GM12878 (cell line): ENCODE measurements around the gene A3GALT2. TPM values are rescaled to one million over a fixed set of nuclear protein-coding genes. Genes with fewer than 3 reads are reported as not detected.

ENCODE experiments used
- ATAC-seq: fragments of 200-7000 bp; cut with Tn5 transposase; 3 replicates; pipeline ENCODE4 v1.9.1; 2020; ENCODE audit warnings: mild to moderate bottlenecking, moderate library complexity
- BruUV-seq: library from RNA; stranded (reverse); fragments of 400-500 nt; replicated peaks from 2 replicates; lab custom pipeline; 2021; lab: Mats Ljungman, UMichigan
- CTCF ChIA-PET: fragments of 300-600 bp; sonication (Branson Sonifier 250); formaldehyde crosslinking; extraction: SDS; loops from one replicate; lab custom pipeline; 2021; ENCODE audit warnings: inconsistent platforms; lab: Yijun Ruan, JAX
- POLR2A ChIA-PET: fragments of 350-600 bp; formaldehyde crosslinking; extraction: SDS; loops from one replicate; lab custom pipeline; 2021; ENCODE audit warnings: inconsistent platforms; lab: Charles Lee
- RAD21 ChIA-PET: fragments of 300-600 bp; sonication (Branson Sonifier 250); formaldehyde crosslinking; loops from one replicate; lab custom pipeline; 2023; ENCODE audit warnings: antibody characterized with exemption; ENCODE audit not compliant: unreplicated experiment; lab: Charles Lee
- SMC1A ChIA-PET: fragments of 300-600 bp; sonication (Branson Sonifier 250); formaldehyde crosslinking; loops from one replicate; lab custom pipeline; 2023; ENCODE audit not compliant: unreplicated experiment, uncharacterized antibody; lab: Charles Lee
- DNase-seq: peaks from one replicate; pipeline ENCODE4 v3.0.0-alpha.2; 2011; ENCODE audit warnings: low read depth, low spot score
- FAIRE-seq: peaks from 3 replicates; lab custom pipeline; 2011; peaks lifted over from hg19 to GRCh38; lab: Jason Lieb, UNC
- H2AFZ ChIP-seq: 2 replicates; pipeline ENCODE4 v1.6.0; 2011; ENCODE audit warnings: low read depth, low read length, control low read depth; ENCODE audit not compliant: control insufficient read depth
- H3K27ac ChIP-seq: 2 replicates; pipeline ENCODE4 v1.5.1; 2011; ENCODE audit warnings: control low read depth; ENCODE audit not compliant: control insufficient read depth, insufficient read depth
- H3K27me3 ChIP-seq, 2 experiments: replicated peaks in 1 of 2; 2 replicates each; pipeline versions ENCODE4 v1.6.0 to v1.6.1; 2011; ENCODE audit warnings: low read length in 1 of 2; ENCODE audit not compliant: control insufficient read depth in 2 of 2, insufficient read depth in 2 of 2
- H3K36me3 ChIP-seq, 2 experiments: 2 replicates each; pipeline ENCODE4 v1.5.1; 2011; ENCODE audit warnings: low read length in 1 of 2; ENCODE audit not compliant: control insufficient read depth in 2 of 2, insufficient read depth in 2 of 2
- H3K4me1 ChIP-seq: 2 replicates; pipeline ENCODE4 v1.6.1; 2011; ENCODE audit warnings: mild to moderate bottlenecking, low read length, moderate library complexity, mixed read lengths; ENCODE audit not compliant: control insufficient read depth, insufficient read depth
- H3K4me2 ChIP-seq: 2 replicates; pipeline ENCODE4 v1.6.0; 2011; ENCODE audit warnings: control low read depth; ENCODE audit not compliant: control insufficient read depth, insufficient read depth
- H3K4me3 ChIP-seq: fragments of 200-600 bp; sonication (generic); 2 replicates; pipeline ENCODE4 v1.5.1; 2016
- H3K79me2 ChIP-seq: 2 replicates; pipeline ENCODE4 v1.6.0; 2011; ENCODE audit warnings: low read length; ENCODE audit not compliant: control insufficient read depth, insufficient read depth
- H3K9ac ChIP-seq: 2 replicates; pipeline ENCODE4 v1.8.0; 2011; ENCODE audit warnings: low read length, control low read depth, mixed read lengths; ENCODE audit not compliant: control insufficient read depth, insufficient read depth
- H3K9me3 ChIP-seq: replicated peaks from 3 replicates; pipeline ENCODE4 v1.5.1; 2011; ENCODE audit warnings: mild to moderate bottlenecking, low read length; ENCODE audit not compliant: control insufficient read depth, insufficient read depth
- H4K20me1 ChIP-seq: 2 replicates; pipeline ENCODE4 v1.6.0; 2011; ENCODE audit not compliant: control insufficient read depth, insufficient read depth
- CBFB ChIP-seq: IDR thresholded peaks from 2 replicates; pipeline ENCODE4 v1.6.1; 2016; ENCODE audit warnings: antibody characterized with exemption, low read depth
- FOXM1 ChIP-seq: IDR thresholded peaks from 2 replicates; pipeline ENCODE4 v1.6.1; 2012; ENCODE audit warnings: low read depth, mild to moderate bottlenecking, inconsistent platforms, low read length, moderate library complexity
- USF2 ChIP-seq: IDR thresholded peaks from 2 replicates; pipeline ENCODE4 v1.6.1; 2011; ENCODE audit warnings: low read depth, low read length, improper control_type of control experiment, borderline replicate concordance
- ZZZ3 ChIP-seq: IDR thresholded peaks from 2 replicates; pipeline ENCODE4 v1.6.1; 2011; ENCODE audit warnings: low read depth; ENCODE audit not compliant: control insufficient read depth, insufficient read length
- WGBS: methylation state at CpG from one replicate; pipeline ENCODE4 v1.1.6; 2016; ENCODE audit warnings: low lambda C conversion rate; ENCODE audit not compliant: insufficient replicate concordance, insufficient coverage; ENCODE audit errors: missing lambda C conversion rate; 5-methylcytosine and 5-hydroxymethylcytosine counted together
- in situ Hi-C: fragments of 300-500 bp; cut with MboI; formaldehyde crosslinking; loops from 9 replicates; pipeline ENCODE4 v1.14.3; 2018; ENCODE audit warnings: mixed read lengths
- intact Hi-C: fragments of 100-400 bp; cut with micrococcal nuclease; formaldehyde crosslinking; loops from one replicate; pipeline ENCODE4 v1.14.2; 2022; ENCODE audit not compliant: unreplicated experiment
- polyA plus RNA-seq, 11 experiments: library from polyadenylated mRNA; depleted of rRNA in 4 of 11; unstranded in 6 of 11; stranded (reverse) in 5 of 11; fragments of >200 nt; fragmentation: Nextera tagmentation in 4 of 11; fragmentation: Illumina TruSeq in 1 of 11; extraction: Ambion mirVana in 4 of 11; extraction: Trizol in 1 of 11; gene quantifications; 1 replicate in 1 of 11; 2 replicates in 10 of 11; pipeline versions ENCODE4 v1.2.1 to v1.2.3, GENCODE V29; 2011 to 2016; ENCODE audit warnings: inconsistent platforms in 2 of 11, missing spikeins in 2 of 11, low read depth in 1 of 11
- total RNA-seq, 4 experiments: library from RNA; depleted of rRNA in 3 of 4; stranded (reverse); fragments of >200 nt in 3 of 4; fragmentation: Illumina TruSeq in 1 of 4; extraction: Trizol in 1 of 4; gene quantifications; 2 replicates each; pipeline versions ENCODE4 v1.2.1 to v1.2.3, GENCODE V29; 2013 to 2021
- TF ChIP-seq, protein P1 (sequence below): fragments of 450-650 bp; IDR thresholded peaks from 2 replicates; pipeline ENCODE4 v1.6.1; 2016; ENCODE audit warnings: mild to moderate bottlenecking
- TF ChIP-seq, protein P2 (sequence below): IDR thresholded peaks from 2 replicates; pipeline ENCODE4 v1.6.1; 2012; ENCODE audit warnings: low read depth, low read length, improper control_type of control experiment

A3GALT2 gene
- total and polyA plus RNA-seq, 10 of the 15 experiments (the other 5 are each of a cell fraction or from before 2014, with no cell fraction given), result not detected

GRCh38 chr1:33364565-33364918 is 43.6 kb upstream of the A3GALT2 start:
- Histone ChIP-seq H3K4me1 (no peaks in the 10 kb centered on the region), H3K4me3 (no peak overlapping the region), H3K4me2 (no peak overlapping the region), H4K20me1 (no peaks in the 10 kb centered on the region), H3K27me3 (peaks cover 0 to 6% of the 10 kb centered on the region in 2 experiments; a peak in 1 of 4 replicates), H3K36me3 (no peaks in the 10 kb centered on the region), H3K79me2 (no peaks in the 10 kb centered on the region), H3K27ac (no peak overlapping the region), H2AFZ (no peak overlapping the region), H3K9me3 (no peaks in the 10 kb centered on the region), H3K9ac (no peak overlapping the region)
- in situ Hi-C loops (no loop called here), intact Hi-C loops (no loop called here)
- ATAC-seq (no peak), DNase-seq (no peak), FAIRE-seq (no peak)
- 61% methylated on average over 2 of the region's 2 CpGs for WGBS
- BruUV-seq, result no TSS peak
- RAD21 ChIA-PET, result interaction anchor here (3.3 to 3.4 kb wide), 2 partner anchors 69 to 107 kb away, joined by 15 to 21 read pairs; partner anchors contain the start of gene ZSCAN20
- CTCF ChIA-PET, result interaction anchor here (0.6 to 4.3 kb wide), 6 partner anchors 10 to 251 kb away, joined by 3 to 47 read pairs (median 4); no protein-coding TSS in a partner anchor
- SMC1A ChIA-PET, result interaction anchor here (0.9 to 8.5 kb wide), 3 partner anchors 68 to 107 kb away, joined by 3 to 71 read pairs (median 17); partner anchors contain the start of gene ZSCAN20
- TF ChIP-seq FOXM1 (no peak), CBFB (no peak), ZZZ3 (no peak), USF2 (no peak)
- TF ChIP-seq, protein P1, sequence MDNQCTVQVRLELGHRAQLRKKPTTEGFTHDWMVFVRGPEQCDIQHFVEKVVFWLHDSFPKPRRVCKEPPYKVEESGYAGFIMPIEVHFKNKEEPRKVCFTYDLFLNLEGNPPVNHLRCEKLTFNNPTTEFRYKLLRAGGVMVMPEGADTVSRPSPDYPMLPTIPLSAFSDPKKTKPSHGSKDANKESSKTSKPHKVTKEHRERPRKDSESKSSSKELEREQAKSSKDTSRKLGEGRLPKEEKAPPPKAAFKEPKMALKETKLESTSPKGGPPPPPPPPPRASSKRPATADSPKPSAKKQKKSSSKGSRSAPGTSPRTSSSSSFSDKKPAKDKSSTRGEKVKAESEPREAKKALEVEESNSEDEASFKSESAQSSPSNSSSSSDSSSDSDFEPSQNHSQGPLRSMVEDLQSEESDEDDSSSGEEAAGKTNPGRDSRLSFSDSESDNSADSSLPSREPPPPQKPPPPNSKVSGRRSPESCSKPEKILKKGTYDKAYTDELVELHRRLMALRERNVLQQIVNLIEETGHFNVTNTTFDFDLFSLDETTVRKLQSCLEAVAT, result no peak
- TF ChIP-seq, protein P2, sequence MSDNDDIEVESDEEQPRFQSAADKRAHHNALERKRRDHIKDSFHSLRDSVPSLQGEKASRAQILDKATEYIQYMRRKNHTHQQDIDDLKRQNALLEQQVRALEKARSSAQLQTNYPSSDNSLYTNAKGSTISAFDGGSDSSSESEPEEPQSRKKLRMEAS, result no peak
- POLR2A ChIA-PET, result interaction anchor here (0.9 kb wide), 1 partner anchor 16 kb away, joined by 3 read pairs; no protein-coding TSS in a partner anchor
